Measurements from ENCODE around the gene MRPL43. TPM values are rescaled to one million over a fixed set of nuclear protein-coding genes. Genes with fewer than 3 reads are reported as not detected.

Gene MRPL43
- total and polyA plus RNA-seq, 9 of the 15 experiments (the other 6 are each of a cell fraction or from before 2014, with no cell fraction given), result 15.1 to 63.7 (median 37.2) TPM

DNA sequence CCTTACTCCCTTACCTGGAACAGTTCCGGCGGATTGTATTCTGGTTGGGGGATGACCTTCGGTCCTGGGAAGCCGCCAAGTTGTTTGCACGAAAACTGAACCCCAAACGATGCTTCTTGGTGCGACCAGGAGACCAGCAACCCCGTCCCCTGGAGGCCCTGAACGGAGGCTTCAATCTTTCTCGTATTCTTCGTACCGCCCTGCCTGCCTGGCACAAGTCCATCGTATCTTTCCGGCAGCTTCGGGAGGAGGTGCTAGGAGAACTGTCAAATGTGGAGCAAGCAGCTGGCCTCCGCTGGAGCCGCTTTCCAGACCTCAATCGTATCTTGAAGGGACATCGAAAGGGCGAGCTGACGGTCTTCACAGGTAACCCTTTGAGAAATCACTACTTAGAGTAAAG, 1.8 kb upstream of the MRPL43 start (continued):
- TF ChIP-seq SOX6 (IDR thresholded peaks at IDR 0.05) (no peak), SMAD3 (CRISPR knock-in tag; conservative IDR thresholded peaks at IDR 0.05) (no peak), EP300 (IDR thresholded peaks at IDR 0.05; ENCODE audit: low read length) (no peak), CBFA2T3 (IDR thresholded peaks at IDR 0.05) (no peak), ASH1L (IDR thresholded peaks at IDR 0.05; ENCODE audit: borderline replicate concordance, low read depth, partially characterized antibody) (no peak), TSC22D4 (tag; IDR thresholded peaks at IDR 0.05) (no peak), BHLHE40 (IDR thresholded peaks at IDR 0.05; ENCODE audit: low read length) (no peak), ZNF830 (CRISPR knock-in tag; IDR thresholded peaks at IDR 0.05) (no peak), USF1 (CRISPR knock-in tag; IDR thresholded peaks at IDR 0.05) (no peak)

- intact Hi-C loops (cut with micrococcal nuclease) (no loop called here), in situ Hi-C loops (cut with MboI) (loop anchor here (25.0 kb wide), 1 partner anchor 1049 kb away; no protein-coding TSS in a partner anchor)
- Histone ChIP-seq H3K9me3 (replicated peaks; ENCODE audit: control insufficient read depth, insufficient read depth, low read depth, low read length) (no peaks in the 10 kb centered on the region), H3K4me2 (ENCODE audit: insufficient read depth, low read length) (peak overlapping the region; percentile 97), H2AFZ (ENCODE audit: low read depth, low read length) (no peak overlapping the region), H3K9ac (ENCODE audit: insufficient read depth in 1 of 2, low read depth in 2 of 2, low read length in 2 of 2) (peak overlapping the region; percentile 95 to 99), H3K4me1 (replicated peaks in 1 of 2; ENCODE audit: control insufficient read depth in 2 of 2, insufficient read depth in 2 of 2, low read length in 2 of 2) (peaks cover 16 to 21% of the 10 kb centered on the region in 2 experiments; a peak in 4 of 5 replicates), H3K36me3 (ENCODE audit: control insufficient read depth, insufficient read depth, low read length) (peaks cover 57% of the 10 kb centered on the region; the same call in 2 of the 3 replicates), H3K9me1 (ENCODE audit: control insufficient read depth, insufficient read depth, low read length) (no peaks in the 10 kb centered on the region), H3K4me3 (peak overlapping the region; percentile 95), H4K20me1 (replicated peaks; ENCODE audit: control insufficient read depth, insufficient read depth, low read length) (peaks cover 6% of the 10 kb centered on the region; the same call in 1 of the 2 replicates), H3K27ac (ENCODE audit: extremely low read depth, low read depth, low read length) (peak overlapping the region; percentile 87), H3K79me2 (ENCODE audit: control insufficient read depth, insufficient read depth, low read length) (peaks cover 59% of the 10 kb centered on the region), H3K27me3 (ENCODE audit: control insufficient read depth in 2 of 2, insufficient read depth in 2 of 2, low read length in 2 of 2) (no peaks in the 10 kb centered on the region)
- BruUV-seq (replicated peaks), result no TSS peak
- no peak for DNase-seq (ENCODE audit: extremely low read depth in 1 of 4, low spot score in 3 of 4)
- no peak for ATAC-seq
- ChIA-PET CTCF (ENCODE audit: low intra/inter-chr PET ratio) (no interaction called here), POLR2A (interaction anchor here (1.3 kb wide), 1 partner anchor 10 kb away, joined by 4 read pairs; no protein-coding TSS in a partner anchor)
- 15% methylated on average over 7 of the region's 10 CpGs for WGBS (ENCODE audit: insufficient coverage, low coverage, missing lambda C conversion rate)
- FAIRE-seq, result peak; percentile 56
- TF ChIP-seq ZBTB33 (CRISPR knock-in tag; IDR thresholded peaks at IDR 0.05), result no peak
- TF ChIP-seq ATF2 (CRISPR knock-in tag; IDR thresholded peaks at IDR 0.05), result no peak
- no peak for TF ChIP-seq KDM5B (IDR thresholded peaks at IDR 0.05; ENCODE audit: insufficient replicate concordance, low read depth, low read length)
- TF ChIP-seq TAF7 (tag; IDR thresholded peaks at IDR 0.05), result no peak
- TF ChIP-seq ZFX (CRISPR knock-in tag; IDR thresholded peaks at IDR 0.05), result no peak
- no peak for TF ChIP-seq NR4A1 (CRISPR knock-in tag; IDR thresholded peaks at IDR 0.05)
- no peak for TF ChIP-seq NR4A1 (tag; IDR thresholded peaks at IDR 0.05)
- TF ChIP-seq POLR3A (IDR thresholded peaks at IDR 0.05; ENCODE audit: borderline replicate concordance, extremely low read depth, insufficient read depth, insufficient read length), result no peak
- no peak for TF ChIP-seq DMBX1 (CRISPR knock-in tag; IDR thresholded peaks at IDR 0.05; ENCODE audit: borderline replicate concordance)
Measured at GRCh38 chr10:100988166-100988565, 869 bp upstream of the MRPL43 start.
